ENCODE measurements around the gene RTL1.

DNA sequence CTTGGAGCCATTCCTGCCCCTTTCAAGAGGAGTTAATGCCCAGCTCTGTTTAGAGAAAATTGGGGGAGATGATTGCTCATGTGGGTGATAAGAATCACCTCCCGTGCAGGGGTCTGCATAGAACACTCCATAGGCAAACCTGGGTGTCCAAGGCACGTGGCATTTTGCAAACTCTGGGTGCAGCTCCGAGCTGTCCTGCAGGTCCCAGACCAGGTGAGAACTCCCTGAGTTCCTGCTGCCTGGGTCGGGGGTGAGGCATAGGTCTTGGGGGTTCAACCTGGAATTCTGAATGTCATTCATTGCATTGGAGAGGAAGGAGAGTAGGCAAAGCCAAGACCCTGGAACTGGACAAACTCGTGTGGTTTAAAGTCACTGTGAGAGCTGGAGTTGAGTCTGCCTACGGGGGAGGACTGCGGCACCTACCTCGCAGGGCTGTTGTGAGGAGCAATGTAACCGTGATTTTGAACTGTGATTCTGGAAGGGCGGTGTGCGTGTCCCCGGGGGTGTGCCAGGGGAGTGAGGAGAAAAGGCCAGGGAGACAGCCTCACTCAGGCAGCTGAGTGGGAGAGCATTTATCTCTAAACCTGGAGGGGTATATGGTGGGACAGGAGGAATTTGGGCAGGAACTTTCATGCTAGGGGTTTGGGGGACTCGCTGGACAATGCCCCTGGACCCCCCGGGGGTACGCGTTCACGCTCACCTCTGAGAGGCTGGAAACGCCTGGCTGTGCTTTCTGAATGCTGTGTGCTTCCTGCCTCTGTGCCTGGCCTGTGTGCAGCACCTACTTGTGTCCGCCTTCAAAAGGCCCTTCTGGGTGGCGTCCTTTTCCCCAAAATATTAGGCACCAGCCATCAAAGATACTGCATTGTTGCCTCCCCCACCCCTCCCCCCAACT is 47.2 kb downstream of the RTL1 start:
- TF ChIP-seq, protein P1, sequence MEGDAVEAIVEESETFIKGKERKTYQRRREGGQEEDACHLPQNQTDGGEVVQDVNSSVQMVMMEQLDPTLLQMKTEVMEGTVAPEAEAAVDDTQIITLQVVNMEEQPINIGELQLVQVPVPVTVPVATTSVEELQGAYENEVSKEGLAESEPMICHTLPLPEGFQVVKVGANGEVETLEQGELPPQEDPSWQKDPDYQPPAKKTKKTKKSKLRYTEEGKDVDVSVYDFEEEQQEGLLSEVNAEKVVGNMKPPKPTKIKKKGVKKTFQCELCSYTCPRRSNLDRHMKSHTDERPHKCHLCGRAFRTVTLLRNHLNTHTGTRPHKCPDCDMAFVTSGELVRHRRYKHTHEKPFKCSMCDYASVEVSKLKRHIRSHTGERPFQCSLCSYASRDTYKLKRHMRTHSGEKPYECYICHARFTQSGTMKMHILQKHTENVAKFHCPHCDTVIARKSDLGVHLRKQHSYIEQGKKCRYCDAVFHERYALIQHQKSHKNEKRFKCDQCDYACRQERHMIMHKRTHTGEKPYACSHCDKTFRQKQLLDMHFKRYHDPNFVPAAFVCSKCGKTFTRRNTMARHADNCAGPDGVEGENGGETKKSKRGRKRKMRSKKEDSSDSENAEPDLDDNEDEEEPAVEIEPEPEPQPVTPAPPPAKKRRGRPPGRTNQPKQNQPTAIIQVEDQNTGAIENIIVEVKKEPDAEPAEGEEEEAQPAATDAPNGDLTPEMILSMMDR (IDR thresholded peaks at IDR 0.05) = no peak
- TF ChIP-seq POLR2A (IDR thresholded peaks at IDR 0.05) (no peak), POLR2AphosphoS5 (IDR thresholded peaks at IDR 0.05) (no peak)

Data from stomach (tissue), 4 donors.